K562 (cell line): ENCODE results near the gene THG1L. TPM values are rescaled to one million over a fixed set of nuclear protein-coding genes. Genes with fewer than 3 reads are reported as not detected.

Experiments
- DPF2 ChIP-seq: fragments of 450-650 bp; IDR thresholded peaks from 2 replicates; pipeline ENCODE4 v1.6.1; 2016
- ELF1 ChIP-seq: fragments of 200-800 bp; sonication (Bioruptor generic); IDR thresholded peaks from 2 replicates; pipeline ENCODE4 v1.6.1; 2016; ENCODE audit warnings: missing genetic modification characterization, missing compliant biosample characterization
- HLTF ChIP-seq: fragments of 450-650 bp; IDR thresholded peaks from 2 replicates; pipeline ENCODE4 v1.6.1; 2016
- HMG20A ChIP-seq: fragments of 450-650 bp; formaldehyde crosslinking; conservative IDR thresholded peaks from 2 replicates; pipeline ENCODE4 v1.4.0; 2020; ENCODE audit warnings: mild to moderate bottlenecking, mixed read lengths
- MTA1 ChIP-seq: fragments of 450-650 bp; IDR thresholded peaks from 2 replicates; pipeline ENCODE4 v1.6.1; 2017; ENCODE audit warnings: borderline replicate concordance
- MTA2 ChIP-seq: fragments of 450-650 bp; IDR thresholded peaks from 2 replicates; pipeline ENCODE4 v1.6.1; 2016; ENCODE audit warnings: low read depth
- RNF219 ChIP-seq: fragments of 250-450 bp; sonication (Bioruptor Pico); IDR thresholded peaks from 2 replicates; pipeline ENCODE4 v1.5.0; 2022; ENCODE audit warnings: mild to moderate bottlenecking
- SRF ChIP-seq, 2 experiments: fragments of 250-450, 450-650 bp in 1 of 2; sonication (Bioruptor Pico) in 1 of 2; sonication (generic) in 1 of 2; formaldehyde crosslinking; IDR thresholded peaks; 2 replicates each; pipeline versions ENCODE4 v1.5.0 to v1.5.1; 2020 to 2022; ENCODE audit warnings: mild to moderate bottlenecking in 1 of 2, missing genetic modification reagents in 1 of 2
- TEAD4 ChIP-seq, 2 experiments: sonication (generic) in 1 of 2; formaldehyde crosslinking in 1 of 2; IDR thresholded peaks; 2 replicates each; pipeline versions ENCODE4 v1.6.1 to v1.8.0; 2012 to 2022; ENCODE audit warnings: borderline replicate concordance in 1 of 2, inconsistent platforms in 1 of 2, low read length in 1 of 2, mild to moderate bottlenecking in 1 of 2, missing genetic modification reagents in 1 of 2
- THRB ChIP-seq: fragments of 450-650 bp; formaldehyde crosslinking; conservative IDR thresholded peaks from 2 replicates; pipeline ENCODE4 v1.4.0; 2022; ENCODE audit warnings: mild to moderate bottlenecking, missing genetic modification characterization
- ZBTB40 ChIP-seq, 2 experiments: fragments of 450-650 bp in 1 of 2; sonication (generic) in 1 of 2; formaldehyde crosslinking in 1 of 2; IDR thresholded peaks; 2 replicates each; pipeline versions ENCODE4 v1.7.1 to v1.9.0; 2016 to 2022; ENCODE audit warnings: inconsistent platforms in 1 of 2, mild to moderate bottlenecking in 1 of 2, missing genetic modification reagents in 1 of 2
- ZNF398 ChIP-seq: fragments of 250-450 bp; sonication (Bioruptor Pico); IDR thresholded peaks from 2 replicates; pipeline ENCODE4 v1.8.0; 2021; ENCODE audit warnings: moderate library complexity, mild to moderate bottlenecking, inconsistent platforms
- polyA plus RNA-seq, 8 experiments: library from polyadenylated mRNA; depleted of rRNA in 4 of 8; stranded (reverse) in 5 of 8; unstranded in 3 of 8; fragments of >200 nt; fragmentation: Nextera tagmentation in 2 of 8; fragmentation: Illumina TruSeq in 1 of 8; extraction: Ambion mirVana in 2 of 8; extraction: Trizol in 1 of 8; gene quantifications; 2 replicates each; pipeline versions ENCODE4 v1.2.1 to v1.2.3, GENCODE V29; 2011 to 2014; ENCODE audit warnings: inconsistent platforms in 1 of 8, missing spikeins in 1 of 8
- total RNA-seq, 7 experiments: library from RNA; depleted of rRNA in 6 of 7; stranded (reverse); fragments of >200 nt in 6 of 7; fragmentation: Illumina TruSeq in 2 of 7; extraction: Trizol in 2 of 7; gene quantifications; 2 replicates each; pipeline versions ENCODE4 v1.2.1 to v1.2.3, GENCODE V29; 2011 to 2021; ENCODE audit warnings: low replicate concordance in 1 of 7

Gene THG1L
- total and polyA plus RNA-seq, 9 of the 15 experiments (the other 6 are each of a cell fraction or from before 2014, with no cell fraction given), result 21.8 to 40.7 (median 28.0) TPM

GRCh38 chr5:157732596-157733262 is 1.5 kb downstream of the THG1L start (continued):
- no peak for TF ChIP-seq ZNF398 (CRISPR knock-in tag)
- no peak for TF ChIP-seq HMG20A (CRISPR knock-in tag)
- TF ChIP-seq DPF2, result peak; percentile 58; the same call in 1 of the 2 replicates
- no peak for TF ChIP-seq HLTF
- no peak for TF ChIP-seq THRB (CRISPR knock-in tag)
- no peak for TF ChIP-seq MTA1
- TF ChIP-seq ZBTB40 (IDR thresholded peaks at IDR 0.05), result no peak
- no peak for TF ChIP-seq ZBTB40 (CRISPR knock-in tag; IDR thresholded peaks at IDR 0.05)
- TF ChIP-seq MTA2, result peak; percentile 62
- no peak for TF ChIP-seq ELF1 (tag)
- TF ChIP-seq RNF219 (CRISPR knock-in tag), result no peak
- TF ChIP-seq TEAD4 (IDR thresholded peaks at IDR 0.05; ENCODE audit: low read length), result peak; percentile 87
- no peak for TF ChIP-seq TEAD4 (CRISPR knock-in tag; IDR thresholded peaks at IDR 0.05; ENCODE audit: borderline replicate concordance)
- no peak for TF ChIP-seq SRF (CRISPR knock-in tag; IDR thresholded peaks at IDR 0.05)
